Lower leg skin (tissue), 4 donors: ENCODE measurements around the gene C16orf92. TPM values are rescaled to one million over a fixed set of nuclear protein-coding genes. Genes with fewer than 3 reads are reported as not detected.

Source experiments
- DNase-seq, 2 donors: peaks; one replicate each; pipeline ENCODE4 v3.0.0-alpha.2; 2019; ENCODE audit warnings: low spot score in 2 of 2
- H3K4me3 ChIP-seq: fragments of 200-600 bp; sonication (generic); 2 replicates; pipeline ENCODE4 v1.5.1; 2017; ENCODE audit warnings: mild to moderate bottlenecking, low read depth; ENCODE audit not compliant: poor library complexity, severe bottlenecking
- POLR2A ChIP-seq, 2 donors: fragments of 450-650 bp; IDR thresholded peaks; one replicate each; pipeline ENCODE4 v1.6.1; 2016 to 2017; ENCODE audit warnings: antibody characterized with exemption in 2 of 2, mild to moderate bottlenecking in 1 of 2, moderate library complexity in 1 of 2
- WGBS, 2 donors: methylation state at CpG; one replicate each; pipeline ENCODE4 v1.1.5; 2018; 5-methylcytosine and 5-hydroxymethylcytosine counted together
- intact Hi-C: fragments of 100-400 bp; cut with DNase I; formaldehyde crosslinking; loops from one replicate; pipeline ENCODE4 v1.15.0; 2023; ENCODE audit warnings: low total_unique reads
- total RNA-seq, 4 donors: library from RNA; depleted of rRNA; stranded (reverse); fragments of >200 nt; gene quantifications; one replicate each; pipeline ENCODE4 v1.1.0, GENCODE V29; 2016
- TF ChIP-seq, protein P1 (sequence below), 3 donors: fragments of 450-650 bp; IDR thresholded peaks; one replicate each; pipeline ENCODE4 v1.5.1; 2016; ENCODE audit warnings: antibody characterized with exemption in 3 of 3, mild to moderate bottlenecking in 3 of 3, moderate library complexity in 2 of 3

C16orf92 gene
- total RNA-seq, 4 donors from 2014 or later = not detected

- no peak for DNase-seq
- no peak overlapping the region for H3K4me3 ChIP-seq
- WGBS, 2 donors = 37 to 45% methylated on average over 12 of the region's 13 CpGs
- intact Hi-C loops = loop anchor here (5.0 kb wide), 1 partner anchor 331 kb away; no protein-coding TSS in a partner anchor
- TF ChIP-seq, protein P1, sequence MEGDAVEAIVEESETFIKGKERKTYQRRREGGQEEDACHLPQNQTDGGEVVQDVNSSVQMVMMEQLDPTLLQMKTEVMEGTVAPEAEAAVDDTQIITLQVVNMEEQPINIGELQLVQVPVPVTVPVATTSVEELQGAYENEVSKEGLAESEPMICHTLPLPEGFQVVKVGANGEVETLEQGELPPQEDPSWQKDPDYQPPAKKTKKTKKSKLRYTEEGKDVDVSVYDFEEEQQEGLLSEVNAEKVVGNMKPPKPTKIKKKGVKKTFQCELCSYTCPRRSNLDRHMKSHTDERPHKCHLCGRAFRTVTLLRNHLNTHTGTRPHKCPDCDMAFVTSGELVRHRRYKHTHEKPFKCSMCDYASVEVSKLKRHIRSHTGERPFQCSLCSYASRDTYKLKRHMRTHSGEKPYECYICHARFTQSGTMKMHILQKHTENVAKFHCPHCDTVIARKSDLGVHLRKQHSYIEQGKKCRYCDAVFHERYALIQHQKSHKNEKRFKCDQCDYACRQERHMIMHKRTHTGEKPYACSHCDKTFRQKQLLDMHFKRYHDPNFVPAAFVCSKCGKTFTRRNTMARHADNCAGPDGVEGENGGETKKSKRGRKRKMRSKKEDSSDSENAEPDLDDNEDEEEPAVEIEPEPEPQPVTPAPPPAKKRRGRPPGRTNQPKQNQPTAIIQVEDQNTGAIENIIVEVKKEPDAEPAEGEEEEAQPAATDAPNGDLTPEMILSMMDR (IDR thresholded peaks at IDR 0.05) = no peak
- no peak for TF ChIP-seq POLR2A (IDR thresholded peaks at IDR 0.05)
Observed at GRCh38 chr16:30027588-30028437, 4.8 kb downstream of the C16orf92 start.

GRCh38 chr16:30028438-30029076 lies 5.6 kb downstream of the C16orf92 start:
- H3K4me3 ChIP-seq = no peak overlapping the region
- 8 to 13% methylated on average over 17 to 18 of the region's 18 CpGs for WGBS, 2 donors
- intact Hi-C loops = loop anchor here (1.0 to 5.0 kb wide), 2 partner anchors 121 to 331 kb away; no protein-coding TSS in a partner anchor
- DNase-seq = no peak
- TF ChIP-seq, protein P1 (IDR thresholded peaks at IDR 0.05) = no peak
- no peak for TF ChIP-seq POLR2A (IDR thresholded peaks at IDR 0.05)

DNA sequence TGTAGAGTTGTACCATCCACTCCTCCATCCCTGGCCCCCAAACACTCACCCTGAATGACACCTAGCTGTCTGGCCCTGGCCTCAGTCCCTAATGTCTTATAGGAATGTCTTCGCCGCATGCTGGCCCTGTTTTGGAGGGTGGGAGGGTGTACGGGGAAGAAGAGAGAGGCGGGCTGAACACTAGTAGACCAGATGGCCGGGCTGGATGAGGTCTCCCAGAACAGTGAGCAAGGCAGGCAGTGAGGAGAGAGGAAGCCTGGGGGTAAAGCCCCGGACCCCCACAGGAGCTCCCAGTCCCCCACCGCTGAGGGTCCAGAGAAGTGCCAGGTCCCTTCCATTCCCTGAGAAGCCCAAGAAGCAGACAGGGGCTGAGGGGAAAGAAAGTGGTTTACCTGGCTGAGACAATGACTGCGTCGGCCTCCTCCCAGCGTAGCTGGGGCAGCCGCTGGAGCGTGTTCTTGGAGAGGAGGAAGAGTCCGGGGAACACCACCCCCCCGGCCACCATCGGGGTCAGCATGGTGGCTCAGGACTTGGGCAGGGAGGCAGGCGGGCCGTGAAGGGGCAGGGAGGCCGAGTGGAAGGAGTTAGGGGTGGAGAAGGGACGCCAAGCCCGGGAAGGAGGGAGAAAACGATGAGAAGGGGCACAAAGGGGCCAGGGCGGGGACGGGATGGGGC lies 7.2 kb downstream of the C16orf92 start:
- no peak overlapping the region for H3K4me3 ChIP-seq
- TF ChIP-seq POLR2A (IDR thresholded peaks at IDR 0.05) = no peak
- TF ChIP-seq, protein P1 (IDR thresholded peaks at IDR 0.05) = no peak
- intact Hi-C loops = no loop called here
- WGBS, 2 donors = 26 to 27% methylated on average over 23 of the region's 23 CpGs
- DNase-seq = no peak

DNA sequence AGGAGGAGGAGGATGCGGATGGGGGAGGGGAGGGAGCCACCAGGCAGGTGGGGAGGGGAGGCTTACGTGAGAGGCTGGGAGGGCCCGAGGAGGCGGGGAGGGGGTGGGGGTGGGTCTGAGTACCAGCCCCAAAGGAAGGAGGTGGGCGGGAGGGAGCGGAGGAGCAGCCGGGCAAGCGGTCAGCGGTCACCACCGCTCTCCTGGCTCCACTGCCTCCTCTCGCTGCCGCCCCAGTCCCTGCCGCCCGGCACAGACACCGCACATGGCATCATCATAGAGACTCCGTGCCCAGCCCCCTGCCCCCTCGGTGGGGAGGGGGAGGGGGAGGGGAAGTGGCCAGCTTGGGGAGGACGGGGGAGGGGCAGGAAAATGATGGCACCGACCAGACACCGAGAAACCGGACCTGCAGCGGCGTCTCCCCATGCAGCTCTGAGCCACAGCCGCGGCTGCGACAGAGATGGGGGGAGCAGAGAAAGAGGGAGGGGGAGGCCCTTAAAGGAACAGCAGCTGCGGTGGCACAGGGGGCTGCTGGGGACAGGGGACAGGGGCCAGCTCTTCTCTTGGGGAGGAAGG lies 7.9 kb downstream of the C16orf92 start, which contains the start of gene TLCD3B:
Gene TLCD3B, minus strand, starts transcription at position 431 of the 573 bp plus-strand sequence. CDS start 744 bp downstream, outside the sequence.
- intact Hi-C loops = no loop called here
- 2% methylated on average over 26 to 27 of the region's 27 CpGs for WGBS, 2 donors
- H3K4me3 ChIP-seq = no peak within 1 kb of the TSS
- DNase-seq = no peak
- no peak for TF ChIP-seq POLR2A (IDR thresholded peaks at IDR 0.05)
- TF ChIP-seq, protein P1 (IDR thresholded peaks at IDR 0.05) = no peak

DNA sequence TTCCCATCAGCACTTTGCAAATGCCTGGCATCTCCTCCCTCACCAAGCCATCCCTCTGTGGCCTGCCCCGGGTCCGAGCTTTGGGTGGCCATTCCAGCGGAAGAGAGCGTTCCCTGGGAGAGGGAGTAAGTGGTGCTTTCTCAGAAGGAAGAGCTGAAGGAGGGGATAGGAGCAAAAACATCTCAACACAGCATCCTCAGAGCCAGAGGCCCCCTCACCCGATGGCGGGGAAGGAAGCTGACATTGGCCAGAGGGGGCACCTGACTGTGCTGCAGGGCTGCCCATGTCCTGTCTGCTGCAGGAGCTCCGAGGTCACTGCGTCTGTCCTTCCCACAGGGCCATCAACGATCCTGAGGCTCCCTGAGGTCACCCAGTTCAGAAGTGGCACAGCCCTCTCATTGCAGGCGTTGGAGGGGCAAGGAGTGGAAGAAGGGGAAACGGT lies 8.5 kb downstream of the C16orf92 start:
- no peak overlapping the region for H3K4me3 ChIP-seq
- DNase-seq = no peak
- no peak for TF ChIP-seq POLR2A (IDR thresholded peaks at IDR 0.05)
- TF ChIP-seq, protein P1 (IDR thresholded peaks at IDR 0.05) = no peak
- intact Hi-C loops = no loop called here
- WGBS, 2 donors = 17 to 23% methylated on average over 11 of the region's 11 CpGs
